Activated CD4-positive, alpha-beta T cell treated with anti-CD3 and anti-CD28 coated beads for 1 hour (primary cell): ENCODE data around the gene DHX32.

Source experiments
- DNase-seq: peaks from one replicate; pipeline ENCODE4 v3.0.0-alpha.2; 2020

The DHX32 gene

GRCh38 chr10:125846894-125847293 is 34.2 kb downstream of the DHX32 start:
- no peak for DNase-seq

DNA sequence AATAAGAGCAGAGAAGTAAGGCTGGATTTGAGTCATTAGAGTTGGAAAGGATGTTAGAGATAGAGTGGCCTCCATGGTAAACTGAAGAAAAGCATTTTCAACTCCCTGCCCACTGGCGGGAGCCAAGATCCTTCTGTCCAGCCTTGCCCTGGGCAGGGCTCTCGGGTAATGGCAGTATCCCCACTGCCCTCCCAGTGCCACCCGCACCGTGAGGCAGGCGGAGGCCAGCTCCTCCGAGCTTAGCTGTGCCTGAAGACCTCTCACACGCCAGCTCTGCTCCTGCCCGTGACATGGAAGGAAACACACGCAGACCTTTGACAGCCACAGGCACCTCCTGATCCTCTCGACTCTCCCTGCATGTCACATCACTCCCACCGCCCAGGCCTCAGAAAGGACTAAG is 35.5 kb downstream of the DHX32 start:
- no peak for DNase-seq

DNA sequence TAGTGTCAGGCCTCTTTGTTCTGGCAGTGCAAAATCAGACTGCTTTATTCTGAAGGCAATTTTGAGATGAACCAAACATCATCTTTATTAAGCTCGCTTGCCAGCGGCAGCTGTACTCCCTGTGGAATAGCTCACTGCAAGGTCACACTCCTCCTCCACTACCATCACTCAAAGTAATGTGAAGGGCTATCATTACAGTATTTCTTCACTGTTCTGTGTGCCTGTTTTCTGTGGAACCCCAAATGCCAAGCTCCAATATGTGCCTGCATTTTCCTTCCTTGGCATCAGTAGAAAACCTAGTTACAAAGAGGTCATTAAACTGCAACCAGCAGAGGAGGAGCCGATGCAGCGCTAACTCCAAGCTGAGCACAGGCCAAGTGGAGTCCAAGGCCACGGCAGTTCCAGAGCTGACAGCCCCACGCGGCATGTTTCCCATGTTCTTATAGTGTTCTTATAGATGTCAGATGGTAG is 36.3 kb downstream of the DHX32 start:
- no peak for DNase-seq

DNA sequence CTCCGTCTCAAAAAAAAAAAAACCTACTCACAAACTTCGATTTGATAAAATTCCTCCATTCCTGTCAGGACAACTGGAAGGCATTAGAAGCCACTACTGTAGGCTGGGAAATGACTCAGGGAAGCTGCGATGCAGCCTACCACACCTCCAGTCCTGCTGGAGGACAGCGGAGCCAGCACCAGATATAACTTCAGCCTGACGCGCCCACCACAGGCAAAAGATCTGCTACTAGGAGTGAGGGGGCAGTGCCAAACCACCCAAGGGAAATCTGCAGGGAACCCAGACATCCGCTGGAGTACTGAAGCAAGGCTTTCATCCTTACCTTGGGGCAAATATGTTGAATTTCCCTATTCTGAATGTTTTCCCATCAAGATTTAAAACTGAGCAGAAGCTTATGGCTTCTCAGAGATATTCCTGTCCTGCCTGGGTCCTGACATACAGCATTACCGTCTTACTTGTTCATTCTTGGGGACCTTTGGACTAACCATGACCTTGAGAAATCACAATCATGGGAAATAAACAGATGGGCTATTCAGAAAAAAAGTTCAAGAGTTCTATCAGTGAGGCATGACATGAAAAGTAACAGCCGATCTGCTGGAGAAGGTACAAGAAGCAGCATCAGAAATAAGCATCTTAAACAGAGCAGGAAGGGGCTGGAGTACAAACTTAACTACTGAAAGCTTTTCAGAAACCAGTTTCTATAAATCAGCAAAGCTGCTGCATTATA is 37.3 kb downstream of the DHX32 start:
- DNase-seq: no peak

GRCh38 chr10:125840955-125841354 is 40.1 kb downstream of the DHX32 start:
- no peak for DNase-seq

- DNase-seq: no peak
These were observed 40.7 kb downstream of the DHX32 start for GRCh38 chr10:125840406-125840805.

- no peak for DNase-seq
These were observed 42.1 kb downstream of the DHX32 start for GRCh38 chr10:125838802-125839575.

- no peak for DNase-seq
These were observed 44.3 kb downstream of the DHX32 start for GRCh38 chr10:125836746-125837145.

DNA sequence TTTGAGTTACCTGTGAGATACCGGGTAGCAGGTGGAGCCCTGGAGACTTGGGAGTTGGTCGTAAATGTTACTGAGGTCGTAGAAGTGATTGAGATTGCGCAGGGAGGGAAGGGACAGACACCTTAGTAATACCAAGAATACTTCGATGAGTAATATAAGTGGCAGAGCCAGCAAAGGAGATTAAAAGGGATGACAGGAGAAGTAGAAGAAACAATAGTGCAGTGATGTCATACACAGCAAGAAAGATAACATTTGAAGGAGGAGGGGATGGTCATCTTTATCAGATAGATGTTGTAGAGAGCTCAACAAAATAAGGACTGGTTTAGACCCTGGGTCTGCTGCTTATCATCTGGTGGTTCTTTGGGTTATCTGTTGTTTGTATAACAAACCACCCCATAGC is 52.8 kb downstream of the DHX32 start:
- no peak for DNase-seq

- no peak for DNase-seq
These were observed 54.0 kb downstream of the DHX32 start for GRCh38 chr10:125827133-125827532.

GRCh38 chr10:125824736-125825135 is 56.4 kb downstream of the DHX32 start:
- DNase-seq: no peak

- DNase-seq: no peak
These were observed 57.3 kb downstream of the DHX32 start for GRCh38 chr10:125823663-125824251.

GRCh38 chr10:125822878-125823662 is 58.0 kb downstream of the DHX32 start, which contains the start of the genes BCCIP and UROS:
BCCIP (plus strand) TSS chr10:125823546; CDS start chr10:125823558, 12 bp downstream.
UROS (minus strand) TSS chr10:125823258; CDS start chr10:125816499, 6,759 bp downstream.
- DNase-seq: peak; percentile 88

GRCh38 chr10:125820701-125821100 is 60.4 kb downstream of the DHX32 start:
- no peak for DNase-seq

GRCh38 chr10:125817337-125817946 is 63.6 kb downstream of the DHX32 start:
- DNase-seq: no peak

DNA sequence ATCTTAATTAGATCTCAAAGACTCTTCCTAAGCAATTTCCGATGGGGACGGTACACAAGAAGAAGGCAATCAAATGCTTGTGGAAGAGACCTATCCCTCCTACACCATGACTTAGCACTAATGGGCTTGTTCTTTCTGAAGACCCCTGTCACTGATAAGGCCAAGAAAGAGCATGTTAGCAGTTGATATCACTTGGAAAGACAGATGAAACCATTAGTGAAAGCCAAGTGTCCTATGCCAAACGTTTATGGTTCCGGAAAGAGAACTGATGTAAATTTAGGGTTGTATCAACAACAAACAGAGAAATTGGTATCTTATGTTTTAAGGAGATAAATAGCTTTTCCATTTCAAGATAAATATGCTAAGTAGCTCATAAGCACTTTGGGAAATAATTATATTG is 64.5 kb downstream of the DHX32 start:
- no peak for DNase-seq

GRCh38 chr10:125815764-125816163 is 65.3 kb downstream of the DHX32 start:
- DNase-seq: no peak

GRCh38 chr10:125812128-125812750 is 68.9 kb downstream of the DHX32 start:
- DNase-seq: no peak

DNA sequence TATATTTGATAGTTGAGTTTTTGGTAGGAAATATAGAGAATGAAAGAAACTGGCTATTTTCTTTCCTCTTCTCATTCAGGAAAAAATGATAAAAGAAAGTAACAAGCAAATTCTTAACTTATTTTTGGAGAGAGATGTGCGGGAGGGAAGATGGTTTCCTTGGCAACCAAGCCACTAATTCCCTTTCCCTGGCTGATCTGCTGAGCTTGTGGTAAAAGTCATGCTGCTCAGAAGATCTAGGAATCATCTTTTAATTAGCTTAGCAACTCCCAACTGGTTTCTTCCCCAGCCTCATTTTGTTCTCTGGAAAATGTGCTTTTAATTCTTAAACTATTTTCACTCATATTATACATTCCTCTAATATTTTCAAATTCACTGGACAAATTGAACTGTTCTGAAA is 69.8 kb downstream of the DHX32 start:
- no peak for DNase-seq

- no peak for DNase-seq
These were observed 73.0 kb downstream of the DHX32 start for GRCh38 chr10:125808047-125808446.

- DNase-seq: no peak
These were observed 78.4 kb downstream of the DHX32 start for GRCh38 chr10:125802739-125803138.

DNA sequence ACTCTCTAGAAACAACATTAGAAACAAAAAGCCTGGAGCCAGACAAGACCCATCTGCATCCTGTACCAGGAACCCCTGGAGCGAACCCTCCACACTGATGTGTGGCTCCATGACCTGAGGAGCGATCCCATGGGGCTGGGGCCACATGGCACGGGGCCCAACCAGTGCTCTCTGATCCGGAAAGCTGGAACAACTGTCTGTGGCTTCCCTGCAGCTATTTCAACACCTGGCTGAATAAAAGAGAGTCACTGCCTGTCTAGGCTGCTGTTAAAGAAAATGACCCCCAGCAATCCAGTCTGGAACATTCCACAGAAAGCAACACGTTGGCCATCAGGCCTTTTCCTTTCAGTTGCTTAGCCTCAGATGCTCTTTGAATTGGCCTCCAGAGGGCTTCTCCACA is 79.0 kb downstream of the DHX32 start:
- DNase-seq: no peak
